RWPE2 (cell line): Measurements from ENCODE around the gene MALRD1.

Experiments
- ATAC-seq: fragments of 200-7000 bp; cut with Tn5 transposase; 3 replicates; pipeline ENCODE4 v1.9.1; 2021; ENCODE audit warnings: low read depth
- DNase-seq: peaks from one replicate; pipeline ENCODE4 v3.0.0-alpha.2; 2020; ENCODE audit warnings: low spot score
- H3K27ac ChIP-seq: fragments of 450-650 bp; 2 replicates; pipeline ENCODE4 v1.5.1; 2017; ENCODE audit warnings: mild to moderate bottlenecking; ENCODE audit not compliant: poor library complexity, severe bottlenecking
- H3K27me3 ChIP-seq: fragments of 250-450 bp; sonication (Bioruptor Pico); 2 replicates; pipeline ENCODE4 v1.5.1; 2021; ENCODE audit warnings: mild to moderate bottlenecking, moderate library complexity; ENCODE audit not compliant: insufficient read depth, poor library complexity, severe bottlenecking
- H3K36me3 ChIP-seq: fragments of 250-450 bp; sonication (Bioruptor Pico); 2 replicates; pipeline ENCODE4 v1.5.1; 2020; ENCODE audit warnings: low read depth, mild to moderate bottlenecking, moderate library complexity
- H3K4me1 ChIP-seq: fragments of 250-450 bp; sonication (Bioruptor Pico); 2 replicates; pipeline ENCODE4 v1.5.1; 2021; ENCODE audit warnings: mild to moderate bottlenecking, moderate library complexity; ENCODE audit not compliant: insufficient read depth, poor library complexity, severe bottlenecking
- H3K4me3 ChIP-seq: fragments of 250-450 bp; sonication (Bioruptor Pico); 2 replicates; pipeline ENCODE4 v1.5.1; 2021; ENCODE audit warnings: mild to moderate bottlenecking, moderate library complexity; ENCODE audit not compliant: severe bottlenecking
- H3K9me3 ChIP-seq: fragments of 250-450 bp; sonication (Bioruptor Pico); 2 replicates; pipeline ENCODE4 v1.5.1; 2021; ENCODE audit warnings: mild to moderate bottlenecking, moderate library complexity; ENCODE audit not compliant: severe bottlenecking
- TF ChIP-seq, protein P1 (sequence below): fragments of 450-650 bp; IDR thresholded peaks from one replicate; pipeline ENCODE4 v1.5.1; 2017; ENCODE audit warnings: mild to moderate bottlenecking, moderate library complexity; ENCODE audit not compliant: poor library complexity, severe bottlenecking

Gene MALRD1

DNA sequence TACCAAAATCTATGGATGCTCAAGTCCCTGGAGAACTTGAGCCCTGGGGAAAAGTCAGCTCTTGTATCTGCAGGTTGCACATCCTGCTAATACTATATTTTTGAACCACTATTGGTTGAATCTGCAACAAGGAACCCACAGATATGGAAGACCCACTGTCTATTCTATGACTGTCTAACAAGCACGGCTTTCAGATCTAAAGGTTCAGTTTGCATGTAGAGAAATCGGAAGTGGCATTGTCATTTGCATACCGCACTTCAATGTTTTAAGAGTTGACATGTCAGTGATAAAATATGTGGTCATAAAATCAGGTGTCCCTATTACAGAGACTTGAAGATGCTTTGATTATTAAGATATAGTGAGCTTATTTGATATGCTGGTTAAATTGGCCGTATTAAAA, 95.6 kb downstream of the MALRD1 start:
- no peak overlapping the region for H3K27ac ChIP-seq
- ATAC-seq (no peak), DNase-seq (no peak)
- H3K9me3 ChIP-seq: no peaks in the 10 kb centered on the region
- TF ChIP-seq, protein P1, sequence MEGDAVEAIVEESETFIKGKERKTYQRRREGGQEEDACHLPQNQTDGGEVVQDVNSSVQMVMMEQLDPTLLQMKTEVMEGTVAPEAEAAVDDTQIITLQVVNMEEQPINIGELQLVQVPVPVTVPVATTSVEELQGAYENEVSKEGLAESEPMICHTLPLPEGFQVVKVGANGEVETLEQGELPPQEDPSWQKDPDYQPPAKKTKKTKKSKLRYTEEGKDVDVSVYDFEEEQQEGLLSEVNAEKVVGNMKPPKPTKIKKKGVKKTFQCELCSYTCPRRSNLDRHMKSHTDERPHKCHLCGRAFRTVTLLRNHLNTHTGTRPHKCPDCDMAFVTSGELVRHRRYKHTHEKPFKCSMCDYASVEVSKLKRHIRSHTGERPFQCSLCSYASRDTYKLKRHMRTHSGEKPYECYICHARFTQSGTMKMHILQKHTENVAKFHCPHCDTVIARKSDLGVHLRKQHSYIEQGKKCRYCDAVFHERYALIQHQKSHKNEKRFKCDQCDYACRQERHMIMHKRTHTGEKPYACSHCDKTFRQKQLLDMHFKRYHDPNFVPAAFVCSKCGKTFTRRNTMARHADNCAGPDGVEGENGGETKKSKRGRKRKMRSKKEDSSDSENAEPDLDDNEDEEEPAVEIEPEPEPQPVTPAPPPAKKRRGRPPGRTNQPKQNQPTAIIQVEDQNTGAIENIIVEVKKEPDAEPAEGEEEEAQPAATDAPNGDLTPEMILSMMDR: no peak
- peaks cover 24% of the 10 kb centered on the region for H3K27me3 ChIP-seq
- no peaks in the 10 kb centered on the region for H3K4me1 ChIP-seq
- H3K36me3 ChIP-seq: no peaks in the 10 kb centered on the region
- H3K4me3 ChIP-seq: no peak overlapping the region

GRCh38 chr10:19154375-19154774, 105.8 kb downstream of the MALRD1 start:
- ATAC-seq: no peak
- Histone ChIP-seq H3K36me3 (no peaks in the 10 kb centered on the region), H3K9me3 (no peaks in the 10 kb centered on the region), H3K4me1 (no peaks in the 10 kb centered on the region), H3K27me3 (peaks cover 2% of the 10 kb centered on the region), H3K4me3 (no peak overlapping the region), H3K27ac (no peak overlapping the region)
- TF ChIP-seq, protein P1: no peak
- no peak for DNase-seq

DNA sequence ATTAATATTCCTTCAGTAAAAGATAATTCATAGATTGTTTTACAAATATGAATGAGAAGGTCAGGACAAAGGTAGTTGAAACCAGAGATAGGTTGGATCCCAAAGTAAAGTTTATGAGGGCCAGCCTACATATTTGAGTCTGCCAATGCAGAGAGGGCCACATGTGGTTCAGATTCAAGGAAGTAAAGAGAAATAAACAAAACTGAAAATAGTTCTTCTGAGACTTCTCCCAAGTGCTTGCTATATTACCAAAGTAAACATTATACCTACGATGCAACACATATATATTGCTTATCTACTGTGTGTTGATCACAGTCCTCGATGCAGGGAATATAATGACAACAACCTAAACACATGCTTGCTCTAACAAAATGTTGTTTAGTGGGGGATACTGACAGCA, 109.8 kb downstream of the MALRD1 start:
- H3K9me3 ChIP-seq: no peaks in the 10 kb centered on the region
- TF ChIP-seq, protein P1: no peak
- no peaks in the 10 kb centered on the region for H3K4me1 ChIP-seq
- DNase-seq (no peak), ATAC-seq (no peak)
- H3K36me3 ChIP-seq: no peaks in the 10 kb centered on the region
- H3K27me3 ChIP-seq: no peaks in the 10 kb centered on the region
- H3K27ac ChIP-seq: no peak overlapping the region
- no peak overlapping the region for H3K4me3 ChIP-seq

DNA sequence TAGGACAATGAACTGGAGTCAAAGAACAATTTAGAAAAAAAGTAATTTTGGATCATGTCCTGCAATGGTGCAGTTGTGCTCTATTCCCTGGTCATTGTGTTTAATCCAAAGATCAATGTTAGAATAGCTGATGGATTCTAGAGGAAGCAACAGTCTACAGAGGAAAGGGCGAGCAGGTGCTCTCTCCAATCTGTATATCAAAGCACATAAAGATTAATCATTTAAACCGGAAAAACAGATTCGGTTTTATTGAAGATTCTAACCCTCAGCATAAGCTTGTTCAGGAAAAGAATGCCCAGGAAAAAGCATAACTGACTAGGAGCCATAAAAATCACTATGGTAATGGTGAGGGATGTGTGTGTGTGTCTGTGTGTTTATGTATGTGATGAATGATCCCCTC, 110.3 kb downstream of the MALRD1 start:
- no peak overlapping the region for H3K27ac ChIP-seq
- no peaks in the 10 kb centered on the region for H3K36me3 ChIP-seq
- no peaks in the 10 kb centered on the region for H3K9me3 ChIP-seq
- no peaks in the 10 kb centered on the region for H3K27me3 ChIP-seq
- TF ChIP-seq, protein P1: no peak
- no peaks in the 10 kb centered on the region for H3K4me1 ChIP-seq
- ATAC-seq (no peak), DNase-seq (no peak)
- H3K4me3 ChIP-seq: no peak overlapping the region

GRCh38 chr10:19164461-19164860, 115.9 kb downstream of the MALRD1 start:
- Histone ChIP-seq H3K4me1 (no peaks in the 10 kb centered on the region), H3K27me3 (no peaks in the 10 kb centered on the region), H3K36me3 (no peaks in the 10 kb centered on the region), H3K27ac (no peak overlapping the region), H3K9me3 (no peaks in the 10 kb centered on the region), H3K4me3 (no peak overlapping the region)
- no peak for DNase-seq
- ATAC-seq: 0 out of 3 replicates have a peak, but pooled peaks have one; percentile 29
- TF ChIP-seq, protein P1: no peak
